HG02885 (cell line): ENCODE data around the gene RASIP1.
"Not testable (repeated sequence)": the region's sequence is repeated elsewhere in the genome, so short reads cannot be mapped to it uniquely, and the experiment has no call there.

Experiments used
- ATAC-seq: cut with Tn5 transposase; IDR thresholded peaks from one replicate; pipeline ENCODE4 v1.9.1; 2021; ENCODE audit warnings: mild to moderate bottlenecking; ENCODE audit not compliant: unreplicated experiment, poor library complexity

The RASIP1 gene

GRCh38 chr19:48713041-48713863, 27.2 kb downstream of the RASIP1 start:
- no peak for ATAC-seq

- ATAC-seq = no peak
Measured at GRCh38 chr19:48711106-48711662, 29.2 kb downstream of the RASIP1 start.

- ATAC-seq = no peak
Measured at GRCh38 chr19:48708471-48708870, 31.9 kb downstream of the RASIP1 start.

- ATAC-seq = no peak
Measured at GRCh38 chr19:48705431-48705830, 35.0 kb downstream of the RASIP1 start.

GRCh38 chr19:48703316-48703715, 37.1 kb downstream of the RASIP1 start:
- no peak for ATAC-seq

- ATAC-seq = no peak
Measured at GRCh38 chr19:48702701-48703100, 37.7 kb downstream of the RASIP1 start.

GRCh38 chr19:48698046-48698445, 42.4 kb downstream of the RASIP1 start:
- ATAC-seq = no peak

- no peak for ATAC-seq
Measured at GRCh38 chr19:48696353-48697010, 43.9 kb downstream of the RASIP1 start.

- no peak for ATAC-seq
Measured at GRCh38 chr19:48695743-48696352, 44.6 kb downstream of the RASIP1 start, which contains the start of gene FUT2. Gene FUT2, plus strand, starts transcription at chr19:48695971. Its CDS starts 6,986 bp downstream, at chr19:48702957.

- ATAC-seq = not testable (repeated sequence)
Measured at GRCh38 chr19:48693629-48694028, 46.8 kb downstream of the RASIP1 start.

GRCh38 chr19:48689449-48689848, 51.0 kb downstream of the RASIP1 start:
- no peak for ATAC-seq

- no peak for ATAC-seq
Measured at GRCh38 chr19:48687776-48688175, 52.6 kb downstream of the RASIP1 start.

- not testable (repeated sequence) for ATAC-seq
Measured at GRCh38 chr19:48686637-48687036, 53.8 kb downstream of the RASIP1 start.

- no peak for ATAC-seq
Measured at GRCh38 chr19:48686088-48686487, 54.3 kb downstream of the RASIP1 start.

GRCh38 chr19:48685583-48685982, 54.8 kb downstream of the RASIP1 start:
- ATAC-seq = no peak

GRCh38 chr19:48683349-48683748, 57.1 kb downstream of the RASIP1 start:
- no peak for ATAC-seq

GRCh38 chr19:48681127-48681470, 59.3 kb downstream of the RASIP1 start:
- ATAC-seq = no peak

GRCh38 chr19:48680436-48681126, 59.8 kb downstream of the RASIP1 start:
- no peak for ATAC-seq

GRCh38 chr19:48680006-48680405, 60.4 kb downstream of the RASIP1 start:
- not testable (repeated sequence) for ATAC-seq

- no peak for ATAC-seq
Measured at GRCh38 chr19:48678201-48678600, 62.2 kb downstream of the RASIP1 start.
